Smooth muscle cell (in vitro differentiated cells): ENCODE results near the gene EXOC6B. TPM values are rescaled to one million over a fixed set of nuclear protein-coding genes. Genes with fewer than 3 reads are reported as not detected.

Experiments
- DNase-seq: peaks from one replicate; lab custom pipeline; 2025; ENCODE audit not compliant: unreplicated experiment; lab: John Stamatoyannopoulos, UW
- H2AFZ ChIP-seq: fragments of 200-600 bp; sonication (generic); 2 replicates; pipeline ENCODE4 v1.6.0; 2016; ENCODE audit warnings: antibody characterized with exemption, low read depth, mild to moderate bottlenecking
- H3F3A ChIP-seq: fragments of 200-600 bp; sonication (generic); 2 replicates; pipeline ENCODE4 v1.6.0; 2017; ENCODE audit warnings: antibody characterized with exemption, low read depth
- H3K27ac ChIP-seq: fragments of 200-600 bp; sonication (generic); 2 replicates; pipeline ENCODE4 v1.5.1; 2016; ENCODE audit warnings: low read depth, mild to moderate bottlenecking
- H3K27me3 ChIP-seq: fragments of 200-600 bp; sonication (generic); 2 replicates; pipeline ENCODE4 v1.6.1; 2016; ENCODE audit warnings: low read depth, mild to moderate bottlenecking
- H3K36me3 ChIP-seq: fragments of 200-600 bp; sonication (generic); 2 replicates; pipeline ENCODE4 v1.5.1; 2016; ENCODE audit warnings: low read depth
- H3K4me1 ChIP-seq: fragments of 200-600 bp; sonication (generic); 2 replicates; pipeline ENCODE4 v1.5.1; 2016; ENCODE audit warnings: low read depth
- H3K4me2 ChIP-seq: fragments of 200-600 bp; sonication (generic); 2 replicates; pipeline ENCODE4 v1.6.0; 2016; ENCODE audit warnings: mild to moderate bottlenecking
- H3K4me3 ChIP-seq: fragments of 200-600 bp; sonication (generic); 2 replicates; pipeline ENCODE4 v1.5.1; 2016; ENCODE audit warnings: mild to moderate bottlenecking
- H3K79me2 ChIP-seq: fragments of 200-600 bp; sonication (generic); 2 replicates; pipeline ENCODE4 v1.6.0; 2016; ENCODE audit warnings: low read depth, mild to moderate bottlenecking
- H3K9ac ChIP-seq: fragments of 200-600 bp; sonication (generic); 2 replicates; pipeline ENCODE4 v1.6.0; 2016; ENCODE audit warnings: low read depth
- H3K9me3 ChIP-seq: fragments of 200-600 bp; sonication (generic); replicated peaks from 2 replicates; pipeline ENCODE4 v1.5.1; 2016; ENCODE audit warnings: low read depth
- H4K20me1 ChIP-seq: fragments of 200-600 bp; sonication (generic); 2 replicates; pipeline ENCODE4 v1.6.0; 2016; ENCODE audit warnings: low read depth
- WGBS: methylation state at CpG from one replicate; pipeline ENCODE4 v1.1.7; 2016; ENCODE audit warnings: low lambda C conversion rate; 5-methylcytosine and 5-hydroxymethylcytosine counted together
- polyA plus RNA-seq: library from polyadenylated mRNA; unstranded; fragments of >200 nt; fragmentation: Nextera tagmentation; extraction: Ambion mirVana; gene quantifications from 2 replicates; pipeline ENCODE4 v1.2.1, GENCODE V29; 2016
- total RNA-seq: library from RNA; depleted of rRNA; stranded (reverse); fragments of >200 nt; gene quantifications from 2 replicates; pipeline ENCODE4 v1.2.3, GENCODE V29; 2014
- TF ChIP-seq, protein P1 (sequence below): fragments of 200-600 bp; sonication (generic); IDR thresholded peaks from 2 replicates; pipeline ENCODE4 v1.5.1; 2017; ENCODE audit warnings: borderline replicate concordance, mild to moderate bottlenecking, antibody characterized with exemption; ENCODE audit not compliant: insufficient read depth, poor library complexity, severe bottlenecking

The EXOC6B gene
- total and polyA plus RNA-seq, 2 experiments from 2014 or later = 6.9 to 19.7 TPM

DNA sequence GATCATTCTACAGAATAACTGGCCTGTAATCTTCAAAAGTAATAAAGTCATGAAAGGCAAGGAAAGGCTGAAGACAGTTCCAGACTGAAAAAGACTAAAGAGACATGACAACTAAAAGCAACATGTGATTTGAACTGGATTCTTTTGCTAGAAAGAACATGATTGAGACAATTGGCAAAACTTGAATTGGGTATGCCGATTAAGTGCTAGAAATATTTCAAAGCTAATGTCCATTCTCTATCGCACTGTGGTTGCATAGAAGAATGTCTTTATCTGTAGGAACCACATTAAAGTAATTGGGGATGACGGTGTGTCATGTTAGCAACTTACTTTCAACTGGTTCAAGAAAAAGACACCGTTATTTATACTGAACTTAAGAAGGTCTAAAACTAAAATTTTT, 98.5 kb downstream of the EXOC6B start:
- Histone ChIP-seq H3K27ac (no peak overlapping the region), H3F3A (no peaks in the 10 kb centered on the region), H3K9ac (no peak overlapping the region), H3K4me1 (peaks cover 4% of the 10 kb centered on the region), H3K79me2 (no peaks in the 10 kb centered on the region), H3K9me3 (no peaks in the 10 kb centered on the region), H3K27me3 (no peaks in the 10 kb centered on the region), H2AFZ (no peak overlapping the region), H4K20me1 (peaks cover 4% of the 10 kb centered on the region), H3K4me2 (no peak overlapping the region), H3K36me3 (no peaks in the 10 kb centered on the region), H3K4me3 (no peak overlapping the region)
- WGBS = 81% methylated on average over 4 of the region's 4 CpGs
- TF ChIP-seq, protein P1, sequence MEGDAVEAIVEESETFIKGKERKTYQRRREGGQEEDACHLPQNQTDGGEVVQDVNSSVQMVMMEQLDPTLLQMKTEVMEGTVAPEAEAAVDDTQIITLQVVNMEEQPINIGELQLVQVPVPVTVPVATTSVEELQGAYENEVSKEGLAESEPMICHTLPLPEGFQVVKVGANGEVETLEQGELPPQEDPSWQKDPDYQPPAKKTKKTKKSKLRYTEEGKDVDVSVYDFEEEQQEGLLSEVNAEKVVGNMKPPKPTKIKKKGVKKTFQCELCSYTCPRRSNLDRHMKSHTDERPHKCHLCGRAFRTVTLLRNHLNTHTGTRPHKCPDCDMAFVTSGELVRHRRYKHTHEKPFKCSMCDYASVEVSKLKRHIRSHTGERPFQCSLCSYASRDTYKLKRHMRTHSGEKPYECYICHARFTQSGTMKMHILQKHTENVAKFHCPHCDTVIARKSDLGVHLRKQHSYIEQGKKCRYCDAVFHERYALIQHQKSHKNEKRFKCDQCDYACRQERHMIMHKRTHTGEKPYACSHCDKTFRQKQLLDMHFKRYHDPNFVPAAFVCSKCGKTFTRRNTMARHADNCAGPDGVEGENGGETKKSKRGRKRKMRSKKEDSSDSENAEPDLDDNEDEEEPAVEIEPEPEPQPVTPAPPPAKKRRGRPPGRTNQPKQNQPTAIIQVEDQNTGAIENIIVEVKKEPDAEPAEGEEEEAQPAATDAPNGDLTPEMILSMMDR = no peak
- DNase-seq = no peak

DNA sequence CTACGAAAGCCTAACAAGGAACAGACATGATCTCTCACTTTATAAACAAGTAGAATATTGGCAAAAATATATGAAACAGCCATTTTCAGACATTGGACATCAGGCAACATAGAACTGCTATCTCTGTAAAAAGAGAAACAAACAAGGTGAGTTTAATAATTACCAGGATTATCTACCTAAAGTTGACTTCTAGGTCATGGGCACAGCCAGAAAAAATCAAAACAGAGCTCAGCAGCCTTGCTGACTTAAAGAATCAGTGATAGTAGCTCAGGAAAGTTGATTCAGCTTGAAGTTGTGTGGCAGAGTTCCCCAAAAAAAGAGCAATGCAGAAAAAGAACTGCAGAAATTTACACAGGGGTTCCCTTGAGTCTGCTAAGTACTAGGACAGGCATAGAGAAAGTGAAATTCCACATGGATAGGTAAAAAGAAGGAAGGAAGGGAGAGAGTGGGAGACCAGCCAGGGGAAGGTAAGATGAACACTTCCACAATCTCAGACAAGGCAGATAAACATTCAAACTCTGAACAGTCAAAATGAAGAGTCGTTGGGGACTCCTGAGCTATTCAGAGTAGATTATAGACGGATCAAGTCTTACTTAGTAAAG, 102.0 kb downstream of the EXOC6B start:
- Histone ChIP-seq H3K9me3 (no peaks in the 10 kb centered on the region), H3K9ac (no peak overlapping the region), H3K36me3 (no peaks in the 10 kb centered on the region), H3K79me2 (no peaks in the 10 kb centered on the region), H3K4me1 (peaks cover 18% of the 10 kb centered on the region), H4K20me1 (peaks cover 7% of the 10 kb centered on the region), H3K27ac (peak overlapping the region; percentile 66), H3K4me3 (peak overlapping the region; percentile 6), H3K4me2 (no peak overlapping the region), H3F3A (no peaks in the 10 kb centered on the region), H3K27me3 (no peaks in the 10 kb centered on the region), H2AFZ (no peak overlapping the region)
- WGBS = 81% methylated on average over 3 of the region's 3 CpGs
- TF ChIP-seq, protein P1 = no peak
- DNase-seq = no peak

DNA sequence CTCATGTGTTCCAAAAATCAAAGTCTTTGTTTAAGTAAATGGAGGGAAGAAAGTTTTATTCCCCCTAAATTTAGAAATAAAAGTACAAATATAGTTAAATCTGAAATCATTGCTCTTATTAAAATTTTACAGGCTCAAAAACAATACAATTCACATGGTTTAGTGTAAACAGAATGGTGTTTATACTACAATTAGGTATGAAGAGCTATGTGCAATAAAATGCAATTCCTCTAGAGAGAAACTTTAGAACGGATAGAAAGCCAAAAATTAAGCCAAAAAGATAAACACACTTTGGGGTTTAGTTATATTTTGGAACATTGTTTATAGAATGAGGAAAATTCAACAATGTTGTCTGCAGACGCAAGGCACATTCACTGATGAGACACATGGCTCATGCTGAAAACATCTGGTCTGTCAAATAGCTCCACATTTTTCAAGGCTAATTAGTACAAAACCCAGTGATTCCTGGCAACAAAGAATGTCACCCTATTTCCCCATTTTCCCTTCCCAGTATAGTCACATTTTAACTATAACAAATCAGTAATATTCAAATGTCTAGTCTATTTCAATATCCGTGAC, 103.3 kb downstream of the EXOC6B start:
- H3K9ac ChIP-seq = no peak overlapping the region

More for the DNA sequence above, 103.3 kb downstream of the EXOC6B start:
- DNase-seq = no peak
- peaks cover 20% of the 10 kb centered on the region for H3K4me1 ChIP-seq
- H3K27me3 ChIP-seq = no peaks in the 10 kb centered on the region
- H3K9me3 ChIP-seq = no peaks in the 10 kb centered on the region
- H3K4me2 ChIP-seq = peak overlapping the region; percentile 41
- no peaks in the 10 kb centered on the region for H3K79me2 ChIP-seq
- H3F3A ChIP-seq = no peaks in the 10 kb centered on the region
- H3K36me3 ChIP-seq = peaks cover under 1% of the 10 kb centered on the region
- H3K4me3 ChIP-seq = peak overlapping the region; percentile 0
- no peak overlapping the region for H2AFZ ChIP-seq
- TF ChIP-seq, protein P1 = no peak
- WGBS = 29% methylated on average over 3 of the region's 3 CpGs
- peak overlapping the region; percentile 66 for H3K27ac ChIP-seq
- H4K20me1 ChIP-seq = peaks cover 7% of the 10 kb centered on the region
